Measurements from ENCODE around the gene KDM2B.

KDM2B gene

GRCh38 chr12:121580959-121581685 is at the start of gene KDM2B:
Gene KDM2B (minus strand): TSS chr12:121581023. CDS start chr12:121580911, 112 bp downstream.
- in situ Hi-C loops (cut with MboI; ENCODE audit: low sequenced_read_pairs) = no loop called here

GRCh38 chr12:121628536-121628935 is 47.7 kb upstream of the KDM2B start:
- in situ Hi-C loops (cut with MboI; ENCODE audit: low sequenced_read_pairs) = loop anchor here (10.0 kb wide), 2 partner anchors 46 to 134 kb away; no protein-coding TSS in a partner anchor

- in situ Hi-C loops (cut with MboI; ENCODE audit: low sequenced_read_pairs) = loop anchor here (10.0 kb wide), 2 partner anchors 47 to 133 kb away; no protein-coding TSS in a partner anchor
These were observed 47.2 kb upstream of the KDM2B start for GRCh38 chr12:121628037-121628436.

GRCh38 chr12:121626853-121627640 is 46.2 kb upstream of the KDM2B start:
- in situ Hi-C loops (cut with MboI; ENCODE audit: low sequenced_read_pairs) = loop anchor here (10.0 kb wide), 2 partner anchors 48 to 132 kb away; no protein-coding TSS in a partner anchor

- in situ Hi-C loops (cut with MboI; ENCODE audit: low sequenced_read_pairs) = loop anchor here (10.0 kb wide), 2 partner anchors 49 to 131 kb away; no protein-coding TSS in a partner anchor
These were observed 45.4 kb upstream of the KDM2B start, which contains the start of gene ORAI1 for GRCh38 chr12:121626087-121626852. Gene ORAI1 (plus strand): TSS chr12:121626530.

GRCh38 chr12:121620333-121620891 is 39.6 kb upstream of the KDM2B start:
- in situ Hi-C loops (cut with MboI; ENCODE audit: low sequenced_read_pairs) = loop anchor here (10.0 kb wide), 2 partner anchors 54 to 126 kb away; no protein-coding TSS in a partner anchor

GRCh38 chr12:121618659-121619233 is 37.9 kb upstream of the KDM2B start:
- in situ Hi-C loops (cut with MboI; ENCODE audit: low sequenced_read_pairs) = no loop called here

- in situ Hi-C loops (cut with MboI; ENCODE audit: low sequenced_read_pairs) = no loop called here
These were observed 34.1 kb upstream of the KDM2B start for GRCh38 chr12:121614872-121615467.

- in situ Hi-C loops (cut with MboI; ENCODE audit: low sequenced_read_pairs) = no loop called here
These were observed 32.6 kb upstream of the KDM2B start for GRCh38 chr12:121613462-121613861.

- in situ Hi-C loops (cut with MboI; ENCODE audit: low sequenced_read_pairs) = no loop called here
These were observed 30.5 kb upstream of the KDM2B start for GRCh38 chr12:121611306-121611705.

- in situ Hi-C loops (cut with MboI; ENCODE audit: low sequenced_read_pairs) = no loop called here
These were observed 29.7 kb upstream of the KDM2B start for GRCh38 chr12:121610239-121611149.

- in situ Hi-C loops (cut with MboI; ENCODE audit: low sequenced_read_pairs) = no loop called here
These were observed 27.5 kb upstream of the KDM2B start for GRCh38 chr12:121608301-121608700.

GRCh38 chr12:121603581-121603980 is 22.8 kb upstream of the KDM2B start:
- in situ Hi-C loops (cut with MboI; ENCODE audit: low sequenced_read_pairs) = no loop called here

- in situ Hi-C loops (cut with MboI; ENCODE audit: low sequenced_read_pairs) = no loop called here
These were observed 21.9 kb upstream of the KDM2B start for GRCh38 chr12:121602766-121603165.

- in situ Hi-C loops (cut with MboI; ENCODE audit: low sequenced_read_pairs) = no loop called here
These were observed 20.0 kb upstream of the KDM2B start for GRCh38 chr12:121600702-121601336.

GRCh38 chr12:121596526-121596925 is 15.7 kb upstream of the KDM2B start:
- in situ Hi-C loops (cut with MboI; ENCODE audit: low sequenced_read_pairs) = no loop called here

GRCh38 chr12:121595520-121595919 is 14.7 kb upstream of the KDM2B start:
- in situ Hi-C loops (cut with MboI; ENCODE audit: low sequenced_read_pairs) = no loop called here

GRCh38 chr12:121592320-121592719 is 11.5 kb upstream of the KDM2B start:
- in situ Hi-C loops (cut with MboI; ENCODE audit: low sequenced_read_pairs) = no loop called here
